GM21360 (cell line): ENCODE data around the gene GRWD1.
A peak's percentile ranks its signal among the peaks of the same experiment; 100 is the strongest.
"Not testable (repeated sequence)": the region's sequence is repeated elsewhere in the genome, so short reads cannot be mapped to it uniquely, and the experiment has no call there.

ENCODE experiments used
- ATAC-seq: cut with Tn5 transposase; IDR thresholded peaks from one replicate; pipeline ENCODE4 v1.9.1; 2021; ENCODE audit warnings: mild to moderate bottlenecking, moderate library complexity; ENCODE audit not compliant: unreplicated experiment

GRWD1 gene

DNA sequence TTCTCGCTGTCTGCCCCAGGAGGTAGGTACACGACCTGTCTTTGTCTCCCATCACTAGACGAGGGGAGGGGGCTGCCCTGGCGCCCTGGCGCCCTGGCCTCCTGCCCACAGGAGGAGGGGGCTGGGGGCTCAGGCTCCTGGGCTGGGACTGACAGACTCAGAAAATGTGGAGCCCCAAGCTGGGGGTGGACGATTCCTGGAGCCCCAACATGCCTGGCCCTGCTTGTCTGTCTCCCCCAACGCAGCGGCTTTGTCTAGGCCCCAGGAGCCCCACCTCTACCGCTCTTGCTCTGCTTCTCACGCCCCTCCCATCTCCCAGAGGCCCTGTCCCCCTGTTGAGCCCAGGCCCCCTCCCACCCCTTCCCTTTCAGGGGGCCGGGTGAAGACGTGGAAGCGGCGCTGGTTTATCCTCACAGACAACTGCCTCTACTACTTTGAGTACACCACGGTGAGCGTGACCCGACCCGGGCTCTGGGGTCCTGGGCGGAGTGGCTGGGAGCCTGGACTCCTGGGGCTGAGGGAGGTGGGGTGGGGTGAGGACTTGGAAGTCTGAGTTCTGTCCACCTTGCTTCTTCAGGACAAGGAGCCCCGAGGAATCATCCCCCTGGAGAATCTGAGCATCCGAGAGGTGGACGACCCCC lies 32.0 kb downstream of the GRWD1 start:
- ATAC-seq: no peak

DNA sequence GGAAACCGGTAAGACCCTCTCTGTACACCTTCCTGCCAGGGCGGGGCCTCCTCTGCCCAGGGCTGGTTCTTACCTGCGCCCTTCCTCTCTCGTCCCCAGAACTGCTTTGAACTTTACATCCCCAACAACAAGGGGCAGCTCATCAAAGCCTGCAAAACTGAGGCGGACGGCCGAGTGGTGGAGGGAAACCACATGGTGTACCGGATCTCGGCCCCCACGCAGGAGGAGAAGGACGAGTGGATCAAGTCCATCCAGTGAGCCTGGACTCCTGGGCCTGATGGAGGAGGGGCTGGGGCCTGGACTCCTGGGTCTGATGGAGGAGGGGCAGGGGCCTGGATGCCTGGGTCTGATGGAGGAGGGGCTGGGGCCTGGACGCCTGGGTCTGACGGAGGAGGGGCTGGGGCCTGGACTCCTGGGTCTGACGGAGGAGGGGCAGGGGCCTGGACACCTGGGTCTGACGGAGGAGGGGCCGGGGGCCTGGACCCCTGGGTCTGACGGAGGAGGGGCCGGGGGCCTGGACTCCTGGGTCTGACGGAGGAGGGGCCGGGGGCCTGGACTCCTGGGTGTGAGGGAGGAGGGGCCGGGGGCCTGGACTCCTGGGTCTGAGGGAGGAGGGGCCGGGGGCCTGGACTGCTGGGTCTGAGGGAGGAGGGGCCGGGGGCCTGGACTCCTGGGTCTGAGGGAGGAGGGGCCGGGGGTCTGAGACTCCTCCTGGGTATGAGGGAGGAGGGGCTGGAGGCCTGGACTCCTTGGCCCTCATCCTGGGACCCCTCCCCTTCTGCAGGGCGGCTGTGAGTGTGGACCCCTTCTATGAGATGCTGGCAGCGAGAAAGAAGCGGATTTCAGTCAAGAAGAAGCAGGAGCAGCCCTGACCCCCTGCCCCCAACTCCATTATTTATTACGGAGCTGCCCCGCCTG lies 32.8 kb downstream of the GRWD1 start:
- ATAC-seq: no peak

DNA sequence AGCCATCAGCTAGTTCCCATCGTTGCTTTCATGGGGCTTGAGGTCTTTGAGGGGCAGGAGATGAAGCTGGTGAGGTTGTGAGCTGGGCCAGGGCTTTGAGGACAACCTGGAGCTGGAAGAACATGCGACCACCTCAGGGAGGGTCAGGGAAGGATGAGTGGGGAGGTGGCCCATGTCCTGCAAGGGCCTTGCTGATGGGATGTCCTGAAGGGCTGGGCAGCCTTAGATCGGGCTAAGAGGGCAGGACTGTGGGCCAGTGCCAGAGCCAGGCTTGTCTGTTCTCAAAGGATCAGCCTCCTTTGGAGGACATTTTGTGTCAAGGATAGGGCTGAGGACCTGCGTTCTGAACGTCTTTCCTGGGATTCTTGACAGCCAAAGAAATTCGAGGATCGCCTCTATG lies 33.9 kb downstream of the GRWD1 start:
- ATAC-seq: no peak

DNA sequence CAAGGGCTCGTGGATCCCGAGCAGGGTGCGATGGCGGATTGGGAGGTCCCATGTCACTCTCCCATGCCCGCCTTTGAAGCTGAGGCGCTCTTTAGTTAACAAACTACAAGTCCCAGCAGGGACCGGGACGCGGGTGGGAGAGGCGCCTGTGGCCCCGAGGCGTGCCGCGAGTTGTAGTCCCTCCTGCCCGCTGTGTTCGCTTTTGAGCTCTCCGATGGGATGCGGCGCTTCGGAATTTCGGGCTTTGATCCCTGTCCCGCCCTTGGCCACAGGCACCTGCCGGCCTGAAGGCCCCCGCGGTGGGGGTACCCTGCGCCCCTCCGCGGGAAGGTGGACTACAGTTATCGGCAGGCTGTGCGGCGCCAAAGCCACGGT lies 34.4 kb downstream of the GRWD1 start:
- ATAC-seq: no peak

DNA sequence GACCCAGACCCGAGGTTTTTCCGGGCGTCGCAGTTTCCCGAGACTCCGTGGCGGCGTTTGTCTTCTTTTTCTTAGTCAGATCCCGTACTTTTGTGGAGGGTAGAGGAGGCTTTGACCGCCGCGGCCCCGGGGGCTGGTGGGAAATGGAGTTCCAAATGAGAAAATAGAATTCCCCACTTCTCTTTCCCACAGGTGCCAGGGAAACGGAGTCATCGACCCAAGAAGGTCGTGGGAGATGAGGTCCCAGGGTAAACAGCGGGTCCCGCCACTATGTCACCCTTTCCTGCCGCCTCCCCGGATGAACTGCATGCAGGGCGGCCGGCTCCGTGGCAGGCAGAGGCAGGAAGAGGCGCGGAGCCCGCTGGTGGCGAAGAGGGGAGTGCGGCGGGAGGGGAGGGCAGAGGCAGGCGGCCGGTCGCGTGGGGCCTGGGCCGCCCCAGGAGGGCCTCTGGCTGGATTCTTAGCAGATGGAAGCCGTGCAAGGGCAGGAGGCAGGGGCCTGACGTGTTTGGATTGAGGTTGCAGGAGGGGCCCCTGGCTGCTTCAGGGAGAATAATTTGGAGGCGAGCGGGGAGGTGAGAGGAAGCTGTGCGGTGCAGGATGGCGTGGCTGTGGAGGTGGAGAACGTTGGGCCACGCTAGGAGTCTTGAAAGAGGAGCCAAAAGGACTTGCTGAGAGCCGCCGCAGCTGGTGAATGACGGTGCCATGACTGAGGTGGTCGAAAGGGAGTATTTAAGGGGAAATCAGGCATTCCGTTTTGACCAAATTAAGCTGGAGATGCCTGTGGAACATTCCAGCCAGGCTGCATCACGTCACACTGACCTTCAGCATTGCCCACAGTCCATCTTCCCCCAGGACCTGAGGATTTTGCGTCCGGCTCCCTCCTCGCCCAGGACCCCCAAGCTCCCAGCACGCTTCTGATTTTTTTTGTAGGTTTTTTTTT lies 35.0 kb downstream of the GRWD1 start:
- no peak for ATAC-seq

GRCh38 chr19:48481846-48482639 lies 36.3 kb downstream of the GRWD1 start:
- ATAC-seq: no peak

- ATAC-seq: no peak
Measured at GRCh38 chr19:48483301-48483700, 37.5 kb downstream of the GRWD1 start.

DNA sequence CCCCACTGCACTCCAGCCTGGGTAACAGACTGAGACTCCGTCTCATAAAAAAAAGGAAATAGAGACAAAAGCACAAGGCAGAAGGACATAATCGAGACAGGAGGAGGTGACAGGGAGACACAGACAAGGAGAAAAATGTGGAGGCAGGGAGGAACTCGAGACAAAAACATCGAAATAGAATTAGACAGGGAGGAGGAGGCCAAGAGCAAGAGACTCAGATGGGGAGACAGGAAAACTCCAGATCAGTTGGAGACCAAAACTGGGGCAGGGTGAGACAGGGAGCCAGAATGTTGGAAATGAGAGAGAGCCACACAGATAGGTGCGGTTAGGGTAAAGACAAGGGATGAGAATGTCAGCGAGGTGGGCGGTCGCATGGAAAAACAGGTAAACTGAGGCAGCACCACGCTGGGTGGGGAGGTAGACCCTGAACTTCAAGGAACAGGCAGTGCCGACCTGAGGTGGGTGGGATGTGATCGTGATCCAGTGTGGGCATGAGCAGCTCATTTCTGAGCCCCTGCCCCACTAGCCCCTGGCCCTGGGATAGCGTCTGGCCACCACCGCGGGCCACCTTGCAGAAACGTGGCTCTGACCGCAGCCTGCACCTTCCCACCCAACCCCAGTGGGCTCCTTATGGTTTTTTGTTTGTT lies 38.6 kb downstream of the GRWD1 start:
- no peak for ATAC-seq

- no peak for ATAC-seq
Measured at GRCh38 chr19:48484931-48485612, 39.3 kb downstream of the GRWD1 start.

- not testable (repeated sequence) for ATAC-seq
Measured at GRCh38 chr19:48486706-48487105, 40.9 kb downstream of the GRWD1 start.

DNA sequence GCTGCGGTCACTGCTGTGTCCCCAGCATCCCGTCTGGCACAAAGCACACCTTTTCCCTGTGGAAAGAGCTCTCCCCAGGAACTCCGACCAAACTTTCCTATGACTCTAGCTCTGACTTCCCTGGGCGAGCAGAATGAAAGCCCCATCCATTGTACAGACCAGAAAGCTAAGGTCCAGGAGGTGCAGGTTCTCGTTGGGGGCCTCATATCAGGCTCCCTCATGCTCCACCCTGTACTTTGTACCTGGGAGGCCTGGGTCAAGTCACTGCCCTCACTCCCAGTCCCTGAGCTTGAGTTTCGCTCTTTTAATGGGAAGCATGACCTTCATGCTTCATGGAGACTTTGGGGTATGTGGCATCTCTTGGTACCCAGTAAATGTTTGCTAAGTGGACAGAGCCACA lies 41.8 kb downstream of the GRWD1 start:
- ATAC-seq: no peak

DNA sequence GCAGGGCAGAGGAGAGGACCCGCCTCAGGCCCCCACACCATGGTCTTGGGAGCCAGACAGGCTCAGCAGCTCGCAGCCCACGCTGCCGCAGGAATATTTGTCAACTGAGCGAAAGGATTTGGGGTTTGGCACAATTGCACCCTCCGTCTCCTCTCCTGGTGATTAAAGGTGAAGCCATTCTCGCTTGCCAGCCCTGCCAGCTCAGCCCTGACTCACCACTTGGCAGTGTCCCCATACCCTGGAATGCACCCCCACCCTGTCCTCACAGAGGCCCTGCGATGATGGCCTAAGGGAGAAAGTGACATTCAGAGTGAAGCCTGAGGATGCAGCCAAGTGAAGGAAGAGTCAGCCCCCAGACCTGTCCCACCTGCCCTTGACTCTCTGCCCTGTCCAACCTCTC lies 42.2 kb downstream of the GRWD1 start:
- ATAC-seq: no peak

GRCh38 chr19:48488478-48488877 lies 42.7 kb downstream of the GRWD1 start:
- ATAC-seq: not testable (repeated sequence)

DNA sequence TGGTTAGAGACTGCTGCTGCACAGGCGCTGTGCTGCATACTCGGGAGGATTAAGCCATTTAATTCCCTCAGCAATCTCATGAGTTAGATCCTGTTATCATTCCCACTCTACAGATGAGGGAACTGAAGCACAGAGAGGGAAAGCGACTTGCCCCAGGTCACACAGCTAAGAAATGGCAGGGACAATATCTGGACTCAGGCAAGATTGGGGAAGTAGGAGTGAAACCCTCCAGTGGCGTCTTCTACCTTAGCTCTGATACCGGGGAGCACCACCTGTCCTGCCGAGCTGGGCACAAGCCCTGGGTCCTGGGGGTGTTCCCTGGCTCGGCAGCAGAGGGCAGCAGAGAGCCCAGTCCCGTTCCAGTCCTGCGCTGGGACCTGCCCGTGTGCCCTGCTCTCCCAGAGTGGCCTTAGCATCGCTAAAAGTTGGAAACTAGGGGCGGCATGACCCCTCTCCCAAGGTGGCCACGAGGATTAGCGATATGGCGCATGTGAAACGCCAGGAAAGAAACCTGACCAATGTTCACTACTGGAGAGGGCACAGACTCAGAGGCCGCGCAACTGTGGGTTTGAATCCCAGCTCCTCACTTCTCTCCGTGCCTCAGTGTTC lies 43.9 kb downstream of the GRWD1 start:
- no peak for ATAC-seq

DNA sequence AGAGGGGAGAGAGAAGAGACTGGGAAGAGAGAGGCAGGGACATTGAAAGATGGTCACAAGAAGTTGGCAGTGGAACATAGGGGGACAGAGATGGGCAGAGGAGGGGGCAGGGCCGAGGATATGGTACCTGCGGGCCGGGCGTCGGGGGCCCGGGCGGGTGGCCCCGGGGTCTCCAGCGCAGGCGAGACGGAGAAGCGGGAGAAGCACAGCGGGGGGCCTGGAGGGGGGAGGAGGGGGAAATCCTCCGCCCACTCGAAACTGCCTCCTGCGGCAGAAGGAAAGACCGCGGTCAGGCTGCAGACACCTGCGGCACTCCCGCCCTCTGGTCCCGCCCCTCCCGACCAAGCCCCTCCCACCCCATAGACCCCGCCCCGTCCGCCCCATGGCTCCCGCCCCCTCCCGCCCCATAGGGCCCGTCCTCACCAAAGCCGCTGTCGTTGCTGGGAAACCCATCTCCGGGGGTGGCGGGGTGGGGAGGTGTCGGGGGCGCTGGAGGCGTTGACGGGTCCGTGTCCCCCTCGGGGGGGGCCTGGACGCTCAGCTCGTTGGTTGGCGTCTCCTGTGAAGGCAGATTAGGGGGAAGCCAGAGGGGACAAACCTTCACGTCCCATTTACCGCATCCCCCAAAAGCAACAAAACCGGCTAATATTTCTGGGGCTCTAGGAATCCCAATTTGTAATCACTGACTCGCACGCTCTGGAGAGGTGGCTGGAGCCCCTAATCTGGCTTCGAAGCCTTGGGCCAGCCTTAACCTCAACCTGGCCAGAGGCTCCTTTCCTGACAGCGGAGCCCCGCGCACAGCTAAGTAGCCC lies 45.4 kb downstream of the GRWD1 start:
- no peak for ATAC-seq

DNA sequence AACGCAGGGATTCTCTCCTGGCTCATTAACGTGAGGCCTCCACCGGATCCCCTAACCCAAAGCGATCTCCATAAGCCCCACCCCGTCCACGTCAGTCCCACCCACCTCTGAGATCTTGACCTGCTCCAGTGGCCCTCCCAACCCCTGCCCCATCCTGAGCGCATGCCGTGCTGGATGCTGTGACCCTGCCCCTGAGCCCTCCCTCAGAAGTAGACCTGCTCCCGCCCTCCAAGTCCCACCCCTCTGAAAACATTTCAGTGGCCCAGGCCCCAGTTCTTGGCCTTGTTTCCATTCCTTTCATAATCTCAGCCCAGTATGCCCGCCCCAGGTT lies 46.0 kb downstream of the GRWD1 start:
- ATAC-seq: no peak

DNA sequence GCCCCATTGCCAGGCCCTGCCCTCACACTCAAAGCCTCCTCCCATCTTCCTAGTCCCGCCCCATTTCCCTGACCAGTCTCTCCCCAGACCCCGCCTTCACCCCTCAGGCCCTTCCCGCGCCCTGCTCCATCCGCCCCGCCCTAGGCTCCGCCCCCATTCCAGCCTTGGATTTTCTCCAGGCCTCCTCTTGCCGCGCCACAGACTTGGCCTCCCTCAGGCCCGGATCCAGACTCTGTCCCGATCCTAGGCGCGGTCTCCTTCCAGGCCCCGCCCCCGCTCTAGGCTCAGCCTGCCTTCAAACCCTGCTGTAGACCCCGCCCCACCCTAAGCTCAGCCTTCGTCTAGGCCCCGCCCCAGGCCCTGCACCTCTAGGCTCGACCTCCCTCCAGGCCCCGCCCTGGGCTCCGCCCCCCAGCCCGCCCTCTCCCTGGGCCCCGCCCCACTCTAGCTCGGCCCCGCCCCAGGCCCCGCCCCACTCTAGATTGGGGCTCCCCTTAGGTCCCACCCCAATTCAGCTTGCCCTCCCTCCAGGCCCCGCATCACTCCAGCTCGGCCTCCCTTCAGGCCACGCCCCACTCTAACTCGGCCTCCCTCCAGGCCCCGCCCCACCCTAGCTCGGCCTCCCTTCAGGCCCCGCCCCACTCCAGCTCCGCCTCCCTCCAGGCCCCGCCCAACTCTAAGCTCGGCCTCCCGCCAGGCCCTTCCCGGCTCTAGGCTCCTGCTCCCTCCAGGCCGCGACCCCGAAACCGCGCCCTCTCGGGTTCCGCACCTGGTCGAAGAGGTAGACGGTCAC lies 47.3 kb downstream of the GRWD1 start:
- ATAC-seq: peak; percentile 56
